Upper lobe of left lung (tissue), 6 donors: ENCODE data around the gene ELFN2. TPM values are rescaled to one million over a fixed set of nuclear protein-coding genes. Genes with fewer than 3 reads are reported as not detected.

Source experiments
- ATAC-seq, 2 donors: fragments of 200-7000 bp; cut with Tn5 transposase; one replicate each; pipeline ENCODE4 v1.9.1; 2022; ENCODE audit warnings: mild to moderate bottlenecking in 2 of 2, moderate library complexity in 2 of 2; ENCODE audit not compliant: low FRiP score in 2 of 2
- DNase-seq, 2 donors: peaks; one replicate each; pipeline ENCODE4 v3.0.0-alpha.2; 2019 to 2020
- H3K27ac ChIP-seq, 4 donors: fragments of 200-600 bp; sonication (generic); one replicate each; pipeline ENCODE4 v1.5.1; 2016 to 2019
- H3K27me3 ChIP-seq, 4 donors: fragments of 200-600 bp; sonication (generic); one replicate each; pipeline ENCODE4 v1.5.1; 2017 to 2019
- H3K36me3 ChIP-seq, 4 donors: fragments of 200-600 bp; sonication (generic); one replicate each; pipeline ENCODE4 v1.5.1; 2016 to 2019
- H3K4me1 ChIP-seq, 4 donors: fragments of 200-600 bp; sonication (generic); one replicate each; pipeline ENCODE4 v1.5.1; 2018 to 2019
- H3K4me3 ChIP-seq, 4 donors: fragments of 200-600 bp; sonication (generic); one replicate each; pipeline ENCODE4 v1.5.1; 2017 to 2019; ENCODE audit warnings: mild to moderate bottlenecking in 2 of 4, moderate library complexity in 1 of 4
- H3K9me3 ChIP-seq, 4 donors: fragments of 200-600 bp; sonication (generic); one replicate each; pipeline ENCODE4 v1.5.1; 2018 to 2019
- EP300 ChIP-seq, 4 donors: sonication (generic); formaldehyde crosslinking; IDR thresholded peaks; one replicate each; pipeline ENCODE4 v1.5.1; 2017; ENCODE audit warnings: antibody characterized with exemption in 4 of 4, control low read depth in 2 of 4
- POLR2A ChIP-seq, 4 donors: fragments of 450-650 bp; IDR thresholded peaks; one replicate each; pipeline ENCODE4 v1.5.1; 2016 to 2017; ENCODE audit warnings: antibody characterized with exemption in 4 of 4, mild to moderate bottlenecking in 2 of 4
- POLR2AphosphoS5 ChIP-seq, 2 donors: sonication (generic); formaldehyde crosslinking; IDR thresholded peaks; one replicate each; pipeline ENCODE4 v1.5.1; 2017; ENCODE audit warnings: antibody characterized with exemption in 2 of 2
- WGBS, 2 donors: methylation state at CpG; one replicate each; pipeline ENCODE4 v1.1.5; 2017 to 2018; 5-methylcytosine and 5-hydroxymethylcytosine counted together
- total RNA-seq, 6 donors: library from RNA; depleted of rRNA in 4 of 6; stranded (reverse); fragments of >200 nt in 4 of 6; gene quantifications; one replicate each; pipeline versions ENCODE4 v1.1.0 to v1.2.1, GENCODE V29; 2016 to 2021
- TF ChIP-seq, protein P1 (sequence below), 6 experiments: fragments of 450-650 bp in 4 of 6; fragments of 200-600 bp in 2 of 6; sonication (generic) in 2 of 6; IDR thresholded peaks; one replicate each; pipeline ENCODE4 v1.5.1; 2016 to 2019; ENCODE audit warnings: antibody characterized with exemption in 6 of 6
- donor health status: DM: no; HTN: no; CAD: no; lungs with moderate emphysema.
- donor health status: DM: no; HTN: yes; CAD: no; lungs with severe emphysema.

ELFN2 gene
- total RNA-seq, 6 donors from 2014 or later, result 0.37 to 9.1 (median 4.5) TPM

DNA sequence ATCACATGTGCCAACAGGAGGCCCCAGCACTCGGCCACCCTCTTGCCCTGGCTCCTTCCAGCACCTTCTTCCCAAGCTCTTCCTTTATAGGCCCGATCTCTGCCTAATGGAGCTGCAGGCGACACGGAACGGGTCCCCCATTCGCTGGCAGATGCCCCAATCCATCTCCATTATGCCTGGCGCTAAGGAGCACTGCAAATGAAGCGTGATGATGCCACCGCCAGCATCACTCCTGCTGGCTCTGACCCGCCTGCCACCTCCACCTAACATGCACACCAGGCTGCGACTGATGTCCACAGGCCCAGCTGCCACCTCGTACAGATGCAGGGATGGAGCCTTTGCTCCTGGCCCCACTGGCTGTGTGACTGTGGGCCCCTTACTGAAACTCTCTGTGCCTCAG lies 33.5 kb downstream of the ELFN2 start:
- Histone ChIP-seq H3K9me3 (no peaks in the 10 kb centered on the region), H3K4me3 (no peak overlapping the region), H3K4me1 (peaks cover 0 to 3% (median 0%) of the 10 kb centered on the region in 4 donors), H3K27ac (no peak overlapping the region), H3K36me3 (no peaks in the 10 kb centered on the region), H3K27me3 (no peaks in the 10 kb centered on the region)
- peak in 1 of 2 donors; percentile 42 for DNase-seq
- no peak for TF ChIP-seq EP300 (IDR thresholded peaks at IDR 0.05)
- TF ChIP-seq, protein P1, sequence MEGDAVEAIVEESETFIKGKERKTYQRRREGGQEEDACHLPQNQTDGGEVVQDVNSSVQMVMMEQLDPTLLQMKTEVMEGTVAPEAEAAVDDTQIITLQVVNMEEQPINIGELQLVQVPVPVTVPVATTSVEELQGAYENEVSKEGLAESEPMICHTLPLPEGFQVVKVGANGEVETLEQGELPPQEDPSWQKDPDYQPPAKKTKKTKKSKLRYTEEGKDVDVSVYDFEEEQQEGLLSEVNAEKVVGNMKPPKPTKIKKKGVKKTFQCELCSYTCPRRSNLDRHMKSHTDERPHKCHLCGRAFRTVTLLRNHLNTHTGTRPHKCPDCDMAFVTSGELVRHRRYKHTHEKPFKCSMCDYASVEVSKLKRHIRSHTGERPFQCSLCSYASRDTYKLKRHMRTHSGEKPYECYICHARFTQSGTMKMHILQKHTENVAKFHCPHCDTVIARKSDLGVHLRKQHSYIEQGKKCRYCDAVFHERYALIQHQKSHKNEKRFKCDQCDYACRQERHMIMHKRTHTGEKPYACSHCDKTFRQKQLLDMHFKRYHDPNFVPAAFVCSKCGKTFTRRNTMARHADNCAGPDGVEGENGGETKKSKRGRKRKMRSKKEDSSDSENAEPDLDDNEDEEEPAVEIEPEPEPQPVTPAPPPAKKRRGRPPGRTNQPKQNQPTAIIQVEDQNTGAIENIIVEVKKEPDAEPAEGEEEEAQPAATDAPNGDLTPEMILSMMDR (IDR thresholded peaks at IDR 0.05), result no peak
- no peak for TF ChIP-seq POLR2AphosphoS5 (IDR thresholded peaks at IDR 0.05)
- TF ChIP-seq POLR2A (IDR thresholded peaks at IDR 0.05), result no peak
- no peak for ATAC-seq
- WGBS, 2 donors, result 88 to 96% methylated on average over 12 of the region's 12 CpGs

DNA sequence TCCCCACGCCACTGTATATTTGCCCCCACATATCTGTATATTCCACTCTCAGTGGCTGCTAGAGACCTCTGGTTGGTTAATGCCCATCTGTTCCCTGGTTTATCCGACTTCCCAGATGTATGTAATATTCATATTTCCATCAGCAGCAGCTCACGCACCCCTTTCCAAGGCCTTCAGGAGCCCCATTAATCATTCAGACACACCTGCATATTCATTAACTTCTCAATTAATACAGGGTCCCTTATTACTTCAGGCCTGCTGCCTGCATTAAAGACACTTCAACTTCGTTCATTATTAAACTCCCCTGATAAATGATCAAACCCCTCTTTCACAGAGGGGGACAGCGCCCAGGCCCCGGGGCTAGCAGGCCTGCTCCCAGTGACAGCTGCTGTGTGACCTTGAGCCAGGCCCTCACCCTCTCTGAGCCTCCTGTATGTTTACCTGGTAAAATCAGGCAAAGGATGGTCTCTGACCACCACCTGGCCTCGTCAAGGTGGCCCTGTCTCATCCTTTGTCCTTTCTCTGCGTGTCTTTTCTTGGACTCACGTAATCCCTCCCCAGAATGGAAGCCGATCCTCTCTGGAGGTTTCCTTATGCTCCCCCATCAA lies 34.5 kb downstream of the ELFN2 start:
- H3K4me1 ChIP-seq, result no peaks in the 10 kb centered on the region
- H3K36me3 ChIP-seq, result no peaks in the 10 kb centered on the region
- WGBS, 2 donors, result 84 to 89% methylated on average over 10 of the region's 10 CpGs
- H3K27me3 ChIP-seq, result no peaks in the 10 kb centered on the region
- no peak overlapping the region for H3K27ac ChIP-seq
- TF ChIP-seq POLR2A (IDR thresholded peaks at IDR 0.05) (no peak), EP300 (IDR thresholded peaks at IDR 0.05) (no peak)
- TF ChIP-seq, protein P1 (IDR thresholded peaks at IDR 0.05), result no peak
- H3K4me3 ChIP-seq, result no peak overlapping the region
- H3K9me3 ChIP-seq, result no peaks in the 10 kb centered on the region
- DNase-seq (peak in 1 of 2 donors; percentile 35), ATAC-seq (no peak)

DNA sequence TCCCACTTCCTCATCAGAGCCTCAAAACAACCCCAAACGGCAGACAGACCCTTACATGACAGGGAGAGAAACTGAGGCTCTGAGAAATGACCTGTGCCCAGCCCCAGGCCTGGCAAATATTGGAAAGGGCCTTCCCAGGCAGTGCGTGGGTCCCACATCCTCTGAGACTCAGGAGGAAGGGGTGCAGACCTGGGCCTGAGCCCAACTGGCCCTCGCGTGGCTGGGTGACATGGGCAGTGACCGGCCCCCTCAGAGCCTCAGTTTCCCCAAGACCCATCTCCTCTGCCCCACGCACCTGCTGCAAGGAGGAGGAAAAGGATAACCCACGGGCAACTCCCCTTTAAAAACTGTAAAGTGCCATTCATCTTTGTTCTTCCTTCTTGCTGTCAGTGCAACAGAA lies 35.6 kb downstream of the ELFN2 start:
- H3K9me3 ChIP-seq, result no peaks in the 10 kb centered on the region
- no peaks in the 10 kb centered on the region for H3K27me3 ChIP-seq
- no peaks in the 10 kb centered on the region for H3K36me3 ChIP-seq
- 77 to 91% methylated on average over 6 to 7 of the region's 7 CpGs for WGBS, 2 donors
- H3K4me1 ChIP-seq, result no peaks in the 10 kb centered on the region
- ATAC-seq (no peak), DNase-seq (peak in 1 of 2 donors; percentile 34)
- TF ChIP-seq POLR2A (IDR thresholded peaks at IDR 0.05), result no peak
- TF ChIP-seq, protein P1 (IDR thresholded peaks at IDR 0.05), result no peak
- TF ChIP-seq POLR2AphosphoS5 (IDR thresholded peaks at IDR 0.05), result no peak
- no peak for TF ChIP-seq EP300 (IDR thresholded peaks at IDR 0.05)
- no peak overlapping the region for H3K4me3 ChIP-seq
- no peak overlapping the region for H3K27ac ChIP-seq

DNA sequence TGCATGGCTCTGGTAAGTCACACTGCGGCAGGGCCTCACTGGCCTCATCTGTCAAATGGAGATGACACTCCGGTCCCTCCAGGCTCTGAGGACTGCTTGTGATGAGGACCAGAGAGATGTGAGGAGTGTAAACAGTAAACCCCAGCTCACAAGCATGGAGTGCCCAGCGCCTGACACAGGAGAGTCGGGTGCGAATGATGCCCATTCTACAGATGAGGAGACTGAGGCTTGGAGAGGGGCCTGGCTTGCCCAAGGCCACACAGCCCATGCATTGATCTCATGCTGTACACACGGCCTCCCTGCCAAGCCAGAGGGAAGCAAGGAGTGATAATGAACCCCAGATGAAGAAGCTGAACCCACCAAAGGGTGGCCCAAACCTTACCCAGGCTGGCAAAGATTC lies 37.2 kb downstream of the ELFN2 start:
- ATAC-seq (no peak), DNase-seq (no peak)
- Histone ChIP-seq H3K27ac (no peak overlapping the region), H3K4me3 (no peak overlapping the region), H3K4me1 (no peaks in the 10 kb centered on the region), H3K27me3 (no peaks in the 10 kb centered on the region), H3K9me3 (no peaks in the 10 kb centered on the region), H3K36me3 (no peaks in the 10 kb centered on the region)
- WGBS, 2 donors, result 80 to 96% methylated on average over 2 to 6 of the region's 6 CpGs
- TF ChIP-seq, protein P1 (IDR thresholded peaks at IDR 0.05), result no peak
- TF ChIP-seq POLR2A (IDR thresholded peaks at IDR 0.05) (no peak), EP300 (IDR thresholded peaks at IDR 0.05) (no peak), POLR2AphosphoS5 (IDR thresholded peaks at IDR 0.05) (no peak)

DNA sequence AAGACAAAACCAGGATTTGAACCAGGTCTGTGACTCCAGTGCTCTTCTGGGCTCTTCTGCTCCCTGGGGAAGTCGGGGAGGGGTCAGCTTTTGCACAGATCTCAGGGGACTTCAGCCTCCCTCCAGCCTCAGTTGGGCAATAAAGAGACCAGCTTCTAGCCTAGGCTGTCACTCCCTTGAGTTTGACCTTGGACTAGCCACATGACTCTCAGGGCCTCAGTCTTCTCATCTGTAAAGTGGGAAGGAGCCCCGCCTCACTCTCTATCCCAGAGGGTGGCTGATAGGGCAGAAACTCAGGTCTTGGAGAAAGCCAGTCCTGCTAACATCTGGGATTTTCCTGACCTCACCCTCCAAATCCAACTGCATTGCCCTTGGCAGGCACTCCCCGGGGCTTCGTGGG lies 38.7 kb downstream of the ELFN2 start:
- DNase-seq (peak in 1 of 2 donors; percentile 24), ATAC-seq (no peak)
- H3K36me3 ChIP-seq, result no peaks in the 10 kb centered on the region
- no peak for TF ChIP-seq POLR2A (IDR thresholded peaks at IDR 0.05)
- no peak for TF ChIP-seq POLR2AphosphoS5 (IDR thresholded peaks at IDR 0.05)
- no peak for TF ChIP-seq EP300 (IDR thresholded peaks at IDR 0.05)
- TF ChIP-seq, protein P1 (IDR thresholded peaks at IDR 0.05), result no peak
- H3K9me3 ChIP-seq, result no peaks in the 10 kb centered on the region
- H3K27ac ChIP-seq, result no peak overlapping the region
- 93 to 100% methylated on average over 3 to 4 of the region's 4 CpGs for WGBS, 2 donors
- no peaks in the 10 kb centered on the region for H3K27me3 ChIP-seq
- H3K4me1 ChIP-seq, result no peaks in the 10 kb centered on the region
- H3K4me3 ChIP-seq, result no peak overlapping the region
